Stimulated activated CD4-positive, alpha-beta T cell treated with anti-CD3 and anti-CD28 coated beads, TNF-alpha, amount 100 ng/mL, for 1 hour (primary cell): ENCODE data around the gene RIPPLY1.

Experiments
- DNase-seq, 3 donors: peaks; one replicate each; pipeline ENCODE4 v3.0.0-alpha.2; 2020; ENCODE audit warnings: low read depth in 3 of 3, low spot score in 1 of 3

The RIPPLY1 gene, protein sequence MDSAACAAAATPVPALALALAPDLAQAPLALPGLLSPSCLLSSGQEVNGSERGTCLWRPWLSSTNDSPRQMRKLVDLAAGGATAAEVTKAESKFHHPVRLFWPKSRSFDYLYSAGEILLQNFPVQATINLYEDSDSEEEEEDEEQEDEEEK

DNA sequence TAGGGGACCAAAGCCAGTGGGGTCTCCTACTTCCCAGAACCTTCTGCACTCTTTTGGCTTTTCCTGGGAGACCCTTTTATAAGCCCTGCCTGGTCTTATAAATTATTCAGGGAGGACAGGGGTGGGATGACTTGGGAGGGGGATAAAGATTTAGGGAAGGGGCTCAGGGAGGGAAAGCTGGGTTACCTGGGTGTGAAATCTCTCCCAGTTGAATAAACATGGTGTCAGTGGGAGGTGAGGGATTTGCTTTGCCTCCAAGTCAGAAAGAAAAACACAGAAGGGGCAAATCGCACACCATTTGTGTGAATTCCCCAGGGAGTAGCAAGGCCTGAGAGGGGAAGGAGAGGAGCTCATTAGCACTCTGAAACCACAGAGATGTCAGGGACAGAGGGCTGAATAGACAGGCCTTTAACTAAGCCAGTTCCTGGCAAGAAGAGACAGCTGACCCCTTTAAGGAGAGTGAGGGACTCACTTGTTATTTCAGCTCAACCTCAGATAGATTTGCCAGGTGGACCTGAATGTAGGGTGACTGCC, at the start of gene RIPPLY1:
RIPPLY1 (minus strand) TSS at position 51 of the 534 bp plus-strand sequence. CDS start 54 bp downstream, outside the sequence.
- no peak for DNase-seq

DNA sequence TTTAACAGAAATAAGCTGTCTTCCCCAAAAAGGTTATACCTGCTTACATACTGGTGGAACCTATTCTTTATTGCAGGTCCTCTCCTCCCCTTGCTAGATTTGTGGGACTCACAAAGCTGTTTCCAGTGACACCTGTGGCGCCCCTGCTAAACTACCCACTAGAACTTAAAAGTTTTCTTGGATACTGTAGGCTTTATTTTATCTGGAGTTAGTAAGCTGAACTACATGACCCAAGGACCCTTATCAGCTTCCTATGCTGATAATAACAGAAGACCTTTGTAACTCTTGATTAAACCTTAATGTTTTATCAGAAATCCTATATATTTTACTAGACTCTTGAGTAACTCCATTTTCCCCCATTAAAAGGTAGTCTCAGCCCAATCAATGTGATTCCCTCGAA, 49.4 kb upstream of the RIPPLY1 start:
- DNase-seq: no peak

DNA sequence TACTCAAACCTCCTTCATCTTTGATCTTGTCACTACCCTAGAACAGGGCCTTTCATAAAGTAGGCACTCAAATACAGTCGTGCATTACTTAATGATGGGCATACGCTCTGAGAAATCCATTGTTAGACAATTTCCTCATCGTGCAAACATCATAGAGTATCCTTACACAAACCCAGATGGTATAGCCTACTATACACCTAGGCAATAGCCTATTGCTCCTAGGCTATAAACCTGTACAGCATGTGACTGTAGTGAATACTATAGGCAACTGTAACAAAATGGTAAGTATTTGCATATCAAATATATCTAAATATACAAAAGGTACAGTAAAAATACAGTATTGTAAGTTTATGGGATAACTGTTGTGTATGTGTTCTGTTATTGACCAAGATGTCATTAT, 48.9 kb upstream of the RIPPLY1 start:
- no peak for DNase-seq

DNA sequence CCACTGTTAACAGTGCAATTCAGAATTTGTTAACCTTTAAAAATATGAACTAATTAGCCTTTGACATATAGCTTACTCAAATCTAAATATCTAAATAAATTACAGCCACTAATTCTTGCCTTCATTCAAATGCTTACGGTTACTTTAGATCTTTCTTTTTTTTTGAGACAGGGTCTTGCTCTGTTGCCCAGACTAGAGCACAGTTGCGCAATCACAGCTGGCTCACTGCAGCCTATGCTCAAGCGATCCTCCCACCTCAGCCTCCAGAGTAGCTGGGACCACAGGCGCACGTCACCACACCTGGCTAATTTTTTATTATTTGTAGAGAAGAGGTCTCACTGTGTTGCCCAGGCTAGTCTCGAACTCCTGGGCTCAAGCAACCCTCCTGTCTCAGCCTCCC, 48.1 kb upstream of the RIPPLY1 start:
- DNase-seq: no peak

DNA sequence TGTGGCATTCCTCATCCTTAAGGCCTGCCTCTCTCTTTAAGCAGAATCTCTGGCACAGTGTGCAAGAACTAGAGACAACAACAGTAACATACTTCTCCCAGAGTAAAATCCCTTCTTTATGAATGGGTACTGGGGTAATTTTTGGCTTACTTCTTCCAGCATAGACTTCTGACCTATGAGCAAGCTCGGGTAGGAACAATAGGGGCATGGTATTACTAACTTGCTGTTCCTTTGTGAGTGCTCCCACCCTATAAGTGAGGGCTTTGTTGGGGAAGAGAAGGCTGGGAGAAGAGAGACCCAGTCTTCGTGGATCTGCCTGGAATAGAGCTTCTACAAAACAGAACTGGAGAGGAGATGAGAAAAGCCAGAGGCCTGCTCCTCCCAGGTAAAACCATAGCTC, 47.2 kb upstream of the RIPPLY1 start:
- DNase-seq: no peak

DNA sequence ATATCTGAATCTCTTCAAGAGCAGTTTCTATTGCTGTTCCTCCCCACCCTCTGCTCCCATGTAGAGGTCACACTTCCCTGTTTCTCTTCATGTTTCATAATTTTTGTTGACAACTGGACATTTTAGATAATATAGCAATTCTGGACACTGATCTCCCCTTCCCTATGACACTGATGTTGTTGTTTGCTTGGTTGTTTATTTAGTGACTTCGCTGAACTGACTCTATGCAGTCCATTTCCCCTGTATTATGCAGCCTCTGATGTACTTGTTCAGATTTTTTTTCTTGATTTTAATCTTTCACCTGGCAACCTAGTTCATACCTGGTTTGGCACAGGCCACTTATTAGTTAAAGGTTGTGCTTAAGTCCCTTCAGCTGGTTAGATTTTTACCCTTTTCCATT, 46.2 kb upstream of the RIPPLY1 start:
- no peak for DNase-seq

DNA sequence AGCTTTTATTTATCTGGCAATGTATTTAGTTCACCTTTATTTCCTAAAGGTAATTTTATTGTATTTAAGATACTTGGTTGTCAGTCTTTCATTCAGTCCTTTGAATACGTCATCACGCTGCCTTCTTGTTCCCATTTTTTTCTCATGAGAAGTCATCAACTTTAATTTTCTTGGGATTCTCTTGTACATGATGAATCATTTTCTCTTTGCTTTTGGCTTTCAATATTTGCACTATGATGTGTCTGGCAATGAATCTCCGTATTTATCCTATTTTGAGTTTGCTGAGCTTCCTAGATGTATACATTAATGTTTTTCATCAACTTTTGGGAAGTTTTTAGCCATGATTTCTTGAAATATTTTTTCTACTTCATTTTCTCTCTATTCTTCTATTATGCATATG, 45.5 kb upstream of the RIPPLY1 start:
- no peak for DNase-seq

DNA sequence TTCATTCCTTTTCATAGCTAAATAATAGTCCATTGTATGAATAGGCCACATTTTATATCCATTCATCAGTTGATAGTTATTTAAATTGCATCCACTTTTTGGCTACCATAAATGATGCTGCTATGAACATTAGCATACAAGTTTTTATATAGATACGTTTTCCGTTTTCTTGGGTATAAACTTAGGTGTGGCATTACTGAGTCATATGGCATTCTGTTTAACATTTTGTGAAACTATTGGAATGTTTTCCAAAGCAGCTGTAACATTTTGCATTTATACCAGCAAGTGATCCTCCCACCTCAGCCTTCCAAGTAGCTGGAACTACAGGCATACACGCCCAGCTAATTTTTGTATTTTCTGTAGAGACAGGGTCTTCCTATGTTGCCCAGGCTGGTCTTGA, 43.3 kb upstream of the RIPPLY1 start:
- no peak for DNase-seq

DNA sequence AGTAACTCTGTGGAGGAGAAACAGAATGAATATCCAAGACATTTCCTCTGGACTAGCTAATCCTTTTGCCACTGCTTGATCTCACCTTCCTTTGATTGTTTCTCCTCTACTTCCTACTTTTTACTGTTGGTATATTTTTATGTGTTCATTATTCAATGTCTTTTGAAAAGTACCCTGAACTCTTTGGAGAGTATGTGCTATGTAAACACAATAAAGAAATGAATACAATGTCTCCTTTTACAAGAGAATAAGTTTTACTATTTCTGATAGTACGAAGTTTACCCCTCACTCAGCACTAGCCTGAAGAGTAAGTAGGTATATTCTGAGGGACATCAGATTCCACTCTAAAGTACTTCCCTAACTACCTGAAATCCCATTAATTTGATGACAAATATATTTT, 36.9 kb upstream of the RIPPLY1 start:
- DNase-seq: no peak

DNA sequence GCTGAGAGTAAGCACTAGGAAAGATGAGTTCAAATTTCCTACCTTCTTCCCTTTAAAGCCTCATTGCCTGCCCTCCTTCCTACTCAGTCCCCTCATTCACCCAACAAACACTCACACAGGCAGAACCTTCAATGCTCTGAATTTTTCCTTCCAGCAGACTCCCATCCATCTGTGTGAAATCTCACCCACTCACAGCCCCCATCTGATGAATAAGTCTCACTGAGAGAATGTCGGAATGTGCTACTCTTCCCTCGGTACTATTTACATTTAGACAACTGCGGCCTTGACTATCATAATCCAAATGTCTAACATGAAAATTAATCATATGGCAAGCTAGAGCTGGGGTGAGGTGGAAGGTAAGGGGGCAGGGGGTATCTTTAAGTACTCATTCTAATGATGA, 36.4 kb upstream of the RIPPLY1 start:
- DNase-seq: no peak

DNA sequence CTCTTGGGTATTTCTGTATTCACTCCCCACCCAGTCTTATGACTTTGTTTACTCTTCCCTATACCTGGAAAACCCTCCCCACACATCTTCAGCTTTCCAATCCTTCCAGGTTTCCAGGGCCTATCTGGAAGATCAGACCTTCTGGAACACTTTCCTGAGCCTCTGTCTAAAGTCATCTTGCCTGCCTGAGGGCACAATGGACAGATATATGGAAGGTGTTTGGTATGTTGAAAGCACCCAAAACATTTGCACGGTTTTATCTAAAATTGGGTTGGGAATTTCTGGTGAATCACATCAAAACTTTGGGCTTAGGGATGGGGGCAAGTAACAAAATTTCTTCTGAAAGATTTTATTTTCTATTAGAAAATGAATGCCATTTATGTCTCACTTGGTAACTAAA, 33.1 kb upstream of the RIPPLY1 start:
- no peak for DNase-seq

DNA sequence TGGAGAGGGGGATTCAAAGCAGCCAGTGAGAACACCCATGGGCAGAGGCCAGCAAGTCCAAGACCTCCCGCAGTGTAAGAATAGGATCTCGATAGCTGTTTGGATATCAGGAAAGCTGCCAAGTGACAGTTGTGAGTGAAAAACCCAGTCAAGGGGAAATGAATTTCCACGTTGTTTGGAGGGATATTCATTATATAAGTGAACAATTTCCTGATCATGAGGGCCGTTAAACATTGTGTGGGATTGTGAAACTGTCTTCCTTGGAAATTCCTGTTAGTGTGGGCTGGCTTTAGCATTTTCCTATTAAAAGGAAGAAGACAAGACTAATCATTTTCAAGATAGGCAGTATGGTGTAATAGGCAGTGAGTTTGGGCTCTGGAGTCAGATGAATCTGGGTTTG, 32.0 kb upstream of the RIPPLY1 start:
- DNase-seq: no peak

DNA sequence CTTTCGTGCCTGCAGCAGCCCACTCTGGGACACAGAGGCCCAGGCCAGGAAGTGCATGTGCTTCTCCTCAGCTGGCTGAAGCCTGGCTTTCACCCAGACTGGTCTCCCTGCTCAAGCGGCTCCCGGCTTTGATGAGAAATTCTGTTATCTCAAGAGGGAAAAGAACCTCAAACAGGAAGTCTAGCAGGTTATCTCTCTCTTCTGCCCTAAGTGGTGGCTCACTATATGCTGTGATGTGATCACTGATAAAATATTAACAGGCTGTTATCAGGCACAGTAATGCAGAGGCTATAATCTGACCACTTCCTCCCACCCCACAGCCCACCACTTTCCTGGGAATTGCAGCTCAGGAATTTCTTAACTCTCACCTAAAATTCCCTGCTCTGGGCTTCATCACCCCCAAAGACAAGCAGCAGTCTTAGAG, 30.4 kb upstream of the RIPPLY1 start:
- no peak for DNase-seq

DNA sequence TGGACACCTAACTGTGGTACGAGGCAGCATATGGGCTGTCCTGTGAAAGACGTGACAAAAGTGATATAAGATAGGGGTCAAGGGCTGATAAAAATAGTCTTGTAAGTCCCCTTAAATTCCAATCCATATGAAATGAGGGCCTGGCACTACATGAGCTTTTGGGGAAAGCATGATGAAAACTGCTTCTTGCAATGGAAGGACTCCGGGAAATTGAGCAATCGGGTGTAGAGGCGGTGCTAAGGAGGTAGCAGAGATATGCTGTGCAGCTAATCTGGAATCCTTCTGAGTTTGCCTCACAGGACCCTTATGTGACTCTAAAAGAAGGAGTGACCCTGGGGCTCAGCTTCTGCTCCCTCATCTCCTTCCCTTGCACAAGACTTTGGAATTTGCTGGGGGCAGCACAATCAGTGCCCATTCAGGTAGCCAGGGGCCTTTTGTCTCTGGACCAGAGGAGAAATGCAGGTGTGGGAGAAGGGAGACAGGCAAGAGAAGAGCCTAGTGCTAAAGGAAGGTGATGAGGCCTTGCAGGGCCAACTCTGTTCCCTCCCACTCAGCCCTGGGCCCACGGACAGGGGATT, 29.9 kb upstream of the RIPPLY1 start:
- DNase-seq: no peak

DNA sequence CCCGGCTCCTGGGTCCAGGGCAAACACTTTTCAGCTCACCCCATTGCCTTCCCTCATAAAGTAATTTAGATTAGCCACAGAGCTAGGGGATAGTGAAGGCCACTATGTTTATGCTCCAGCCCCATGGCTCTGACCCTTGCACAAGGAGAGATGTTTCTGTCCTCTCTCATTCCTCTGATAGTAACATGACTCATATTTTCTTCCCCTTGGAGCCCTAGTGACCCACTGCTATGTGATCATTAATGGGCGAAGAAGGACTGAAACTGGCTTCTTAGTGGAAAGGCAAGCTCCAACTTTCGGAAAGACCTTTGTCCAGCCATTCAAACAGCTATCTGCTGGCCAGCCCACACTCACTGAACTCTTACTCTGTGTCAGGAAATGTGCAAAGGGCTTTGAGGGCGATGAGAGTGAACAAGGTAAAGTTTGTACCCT, 29.4 kb upstream of the RIPPLY1 start:
- DNase-seq: no peak

DNA sequence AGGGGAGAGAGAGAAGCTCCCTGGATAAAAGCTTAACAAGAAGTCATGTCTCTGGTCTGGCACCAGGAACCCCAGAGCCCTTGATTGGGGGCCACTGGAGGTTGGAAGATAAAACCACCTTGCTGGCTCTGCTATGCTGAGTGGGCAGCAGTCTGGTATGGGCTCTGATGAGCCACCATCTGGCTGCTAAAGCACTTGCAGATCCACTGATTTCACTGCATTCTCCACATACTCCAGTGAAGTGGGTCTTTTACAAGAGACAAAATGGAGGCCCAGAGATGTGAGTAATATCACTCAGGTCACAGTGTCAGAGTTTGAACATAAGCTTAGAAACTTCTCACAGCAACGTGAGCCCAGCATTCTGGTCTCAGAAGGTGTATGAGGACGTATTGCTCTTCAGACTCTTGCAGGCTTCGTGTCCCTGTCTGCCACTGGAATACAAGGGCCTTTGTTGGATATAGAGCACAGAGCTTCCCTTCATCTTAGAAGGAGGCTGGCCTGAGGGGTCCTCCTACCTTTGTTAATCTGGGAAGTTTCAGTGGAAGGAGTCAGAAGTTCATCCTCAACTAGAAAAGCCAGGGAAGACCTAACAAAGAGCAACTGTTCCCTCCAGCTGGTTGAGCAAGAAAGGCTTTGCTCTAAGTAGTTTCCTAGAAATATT, 28.8 kb upstream of the RIPPLY1 start:
- DNase-seq: no peak

DNA sequence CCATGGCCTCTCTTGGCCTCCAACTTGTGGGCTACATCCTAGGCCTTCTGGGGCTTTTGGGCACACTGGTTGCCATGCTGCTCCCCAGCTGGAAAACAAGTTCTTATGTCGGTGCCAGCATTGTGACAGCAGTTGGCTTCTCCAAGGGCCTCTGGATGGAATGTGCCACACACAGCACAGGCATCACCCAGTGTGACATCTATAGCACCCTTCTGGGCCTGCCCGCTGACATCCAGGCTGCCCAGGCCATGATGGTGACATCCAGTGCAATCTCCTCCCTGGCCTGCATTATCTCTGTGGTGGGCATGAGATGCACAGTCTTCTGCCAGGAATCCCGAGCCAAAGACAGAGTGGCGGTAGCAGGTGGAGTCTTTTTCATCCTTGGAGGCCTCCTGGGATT, 25.1 kb upstream of the RIPPLY1 start:
- DNase-seq: no peak

DNA sequence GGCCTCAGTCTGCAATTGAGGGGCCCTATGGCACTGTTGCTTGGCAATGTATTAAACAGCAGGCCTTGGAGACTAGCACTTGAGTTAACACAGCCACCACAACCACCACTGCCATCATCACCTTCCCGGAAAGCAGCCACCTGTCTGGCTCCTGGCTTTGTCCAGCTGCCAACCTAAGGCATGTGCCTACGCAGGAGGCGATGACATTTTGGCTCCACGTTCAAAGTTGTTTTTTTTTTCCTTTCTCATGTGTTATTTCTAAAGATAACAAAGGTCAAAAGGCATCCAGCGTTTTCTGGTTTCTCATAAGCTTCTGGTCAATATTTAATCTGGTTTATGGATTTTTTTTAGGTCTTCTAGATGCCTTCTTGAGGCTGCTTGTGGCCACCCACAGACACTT, 24.6 kb upstream of the RIPPLY1 start:
- DNase-seq: no peak

DNA sequence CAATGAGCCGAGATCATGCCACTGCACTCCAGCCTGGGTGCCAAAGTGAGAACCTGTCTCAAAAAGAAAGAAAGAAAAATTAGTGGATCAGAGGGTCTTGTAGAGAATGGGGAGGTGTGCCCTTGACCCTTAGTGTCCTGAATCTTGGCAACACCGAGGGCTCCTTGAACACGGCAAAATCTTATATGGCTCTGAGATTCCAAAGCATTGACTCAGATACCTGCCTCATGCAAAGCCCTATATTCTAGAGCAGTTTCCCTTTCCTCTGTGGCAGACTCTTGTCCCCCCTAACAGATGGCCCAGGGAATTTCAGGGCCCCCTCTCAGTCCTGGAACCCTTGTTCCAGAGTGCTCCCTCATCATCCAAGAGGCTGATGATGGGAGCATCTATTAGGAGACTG, 23.9 kb upstream of the RIPPLY1 start:
- DNase-seq: no peak

DNA sequence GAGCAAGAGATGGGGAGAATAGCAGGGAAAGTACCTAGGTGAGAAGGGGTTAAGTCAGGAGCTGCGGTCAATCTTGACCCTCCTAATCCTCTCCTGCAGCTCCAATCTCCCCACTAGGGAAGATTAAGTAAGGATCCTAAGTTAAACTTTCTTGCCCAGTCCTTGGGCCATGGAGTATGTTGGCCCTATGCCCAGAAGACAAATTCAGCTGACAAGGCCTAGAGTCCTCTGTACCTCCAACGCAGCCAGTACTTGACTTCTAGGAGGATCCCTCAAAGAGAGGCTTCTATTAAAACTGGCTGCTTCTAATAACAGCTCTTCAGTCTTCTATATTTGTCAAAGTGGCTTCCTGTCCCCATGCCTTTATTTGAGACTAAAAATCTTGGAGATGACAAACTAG, 18.5 kb upstream of the RIPPLY1 start:
- no peak for DNase-seq

DNA sequence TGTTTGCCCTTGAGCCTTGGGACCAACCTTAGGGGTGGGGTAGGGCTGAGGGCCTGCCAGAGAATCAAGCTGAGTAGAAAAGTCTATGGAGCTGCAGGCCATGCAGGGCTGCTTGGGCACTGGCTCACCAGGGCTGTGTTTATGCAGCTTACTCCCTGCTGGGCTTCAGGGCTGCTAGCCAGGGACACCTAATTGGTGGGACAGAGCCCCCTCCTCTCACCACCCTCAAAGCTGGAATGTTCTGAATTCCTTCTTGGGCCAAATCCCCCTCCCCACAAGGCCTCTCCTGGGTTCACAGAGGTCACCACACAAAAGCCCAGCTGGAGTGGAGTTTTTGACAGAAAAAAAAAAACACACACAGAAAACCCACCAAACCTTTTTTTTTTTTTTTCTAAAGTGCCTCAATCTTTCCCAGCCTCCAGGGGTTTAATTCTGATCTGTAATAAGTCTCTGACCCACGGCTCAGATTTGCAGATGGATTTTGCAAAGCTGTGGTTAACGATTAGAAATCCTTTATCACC, 16.9 kb upstream of the RIPPLY1 start, which contains the start of gene CLDN2:
CLDN2 (plus strand) TSS at position 471 of the 521 bp plus-strand sequence. CDS start 7,827 bp downstream, outside the sequence.
- no peak for DNase-seq

DNA sequence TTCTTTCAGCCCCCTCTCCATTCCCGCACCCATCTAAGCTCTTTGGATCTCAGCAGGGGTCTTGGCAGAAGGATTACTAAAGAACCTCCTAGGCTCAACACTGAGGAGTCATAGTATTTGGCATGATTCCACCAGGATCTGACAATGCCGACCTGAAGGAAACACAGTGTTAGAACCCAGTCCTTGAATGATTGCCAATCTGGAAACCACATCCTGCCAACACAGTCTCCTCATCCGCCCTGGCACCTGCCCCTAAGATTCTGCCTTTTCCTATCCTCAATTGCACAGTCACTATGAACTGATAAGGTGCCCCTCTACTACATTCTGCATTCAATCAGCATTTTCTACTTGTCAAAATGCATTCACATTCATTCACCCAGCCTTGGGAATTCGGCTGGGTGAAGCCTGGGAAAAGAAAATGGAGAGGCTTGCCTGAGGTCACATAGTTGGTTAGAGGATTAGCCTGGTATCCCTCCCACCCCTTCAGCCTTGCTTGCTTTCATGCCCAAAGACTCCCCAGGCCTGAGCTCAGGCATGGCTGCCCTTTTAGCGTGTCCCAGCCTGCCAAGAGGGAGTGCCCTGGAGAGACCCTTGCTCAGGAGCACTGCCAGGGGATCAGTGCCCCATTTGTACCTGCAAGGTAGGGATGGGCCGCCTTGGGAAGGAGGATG, 14.8 kb upstream of the RIPPLY1 start:
- DNase-seq: no peak
